Measurements from ENCODE around the gene MAN1A2. TPM values are rescaled to one million over a fixed set of nuclear protein-coding genes. Genes with fewer than 3 reads are reported as not detected.

MAN1A2 gene
- 16.5 and 23.0 TPM in 2 replicates for total RNA-seq

GRCh38 chr1:117367046-117368025 lies at the start of gene MAN1A2:
Gene MAN1A2 (plus strand): TSS chr1:117367449. CDS start chr1:117368184, 735 bp downstream.

Other genes with a start within 250 kb of the MAN1A2 start
- 0.65 and 1.7 TPM in 2 replicates for gene TRIM45, start 245.7 kb upstream of the MAN1A2 start, total RNA-seq
- 0.35 and 0.84 TPM in 2 replicates for gene VTCN1, start 156.5 kb upstream of the MAN1A2 start, total RNA-seq
- gene TENT5C, start 238.6 kb downstream of the MAN1A2 start, total RNA-seq = 0.19 and 0.42 TPM in 2 replicates

Measured in airway epithelial cell (primary cell).